Stimulated activated CD8-positive, alpha-beta memory T cell treated with anti-CD3 and anti-CD28 coated beads, Interleukin-7, amount 100 ng/mL, for 4 hours (primary cell): ENCODE measurements around the gene ZNF90.
"Not testable (repeated sequence)": the region's sequence is repeated elsewhere in the genome, so short reads cannot be mapped to it uniquely, and the experiment has no call there.

Experiments used
- DNase-seq, 2 donors: peaks; one replicate each; pipeline ENCODE4 v3.0.0-alpha.2; 2020; ENCODE audit warnings: low read depth in 2 of 2

The ZNF90 gene

GRCh38 chr19:20103091-20103740 is 25.4 kb downstream of the ZNF90 start:
- DNase-seq, result no peak

GRCh38 chr19:20107301-20107700 is 29.5 kb downstream of the ZNF90 start:
- no peak for DNase-seq

DNA sequence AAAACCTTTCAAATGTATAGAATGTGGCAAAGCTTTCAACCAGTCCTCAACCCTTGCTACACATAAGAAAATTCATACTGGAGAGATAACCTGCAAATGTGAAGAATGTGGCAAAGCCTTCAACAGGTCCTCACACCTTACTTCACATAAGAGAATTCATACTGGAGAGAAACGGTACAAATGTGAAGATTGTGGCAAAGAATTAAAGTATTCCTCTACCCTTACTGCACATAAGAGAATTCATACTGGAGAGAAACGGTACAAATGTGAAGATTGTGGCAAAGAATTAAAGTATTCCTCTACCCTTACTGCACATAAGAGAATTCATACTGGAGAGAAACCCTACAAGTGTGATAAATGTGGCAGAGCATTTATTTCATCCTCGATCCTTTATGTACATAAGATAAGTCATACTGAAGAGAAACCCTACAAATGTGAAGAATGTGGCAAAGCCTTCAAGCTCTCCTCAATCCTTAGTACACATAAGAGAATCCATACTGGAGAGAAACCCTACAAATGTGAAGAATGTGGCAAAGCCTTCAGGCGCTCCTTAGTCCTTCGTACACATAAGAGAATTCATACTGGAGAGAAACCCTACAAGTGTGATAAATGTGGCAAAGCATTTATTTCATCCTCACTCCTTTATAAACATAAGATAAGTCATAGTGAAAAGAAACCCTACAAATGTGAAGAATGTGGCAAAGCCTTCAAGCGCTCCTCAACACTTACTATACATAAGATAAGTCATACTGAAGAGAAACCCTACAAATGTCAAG is 40.5 kb downstream of the ZNF90 start:
- not testable (repeated sequence) for DNase-seq

DNA sequence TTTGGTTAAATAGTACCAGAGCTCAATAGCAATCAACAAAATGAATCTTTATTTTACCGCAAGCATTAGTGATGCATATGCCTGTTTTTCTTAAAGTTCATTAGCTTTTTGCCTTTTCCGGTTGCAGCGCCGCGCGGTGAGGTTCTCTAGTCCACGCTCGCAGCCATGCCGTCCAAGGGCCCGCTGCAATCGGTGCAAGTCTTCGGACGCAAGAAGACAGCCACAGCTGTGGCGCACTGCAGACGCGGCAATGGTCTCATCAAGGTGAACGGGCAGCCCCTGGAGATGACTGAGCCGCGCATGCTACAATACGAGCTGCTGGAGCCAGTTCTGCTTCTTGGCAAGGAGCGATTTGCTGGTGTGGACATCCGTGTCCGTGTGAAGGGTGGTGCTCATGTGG is 47.1 kb downstream of the ZNF90 start:
- no peak for DNase-seq

GRCh38 chr19:20132933-20133332 is 55.1 kb downstream of the ZNF90 start:
- not testable (repeated sequence) for DNase-seq

DNA sequence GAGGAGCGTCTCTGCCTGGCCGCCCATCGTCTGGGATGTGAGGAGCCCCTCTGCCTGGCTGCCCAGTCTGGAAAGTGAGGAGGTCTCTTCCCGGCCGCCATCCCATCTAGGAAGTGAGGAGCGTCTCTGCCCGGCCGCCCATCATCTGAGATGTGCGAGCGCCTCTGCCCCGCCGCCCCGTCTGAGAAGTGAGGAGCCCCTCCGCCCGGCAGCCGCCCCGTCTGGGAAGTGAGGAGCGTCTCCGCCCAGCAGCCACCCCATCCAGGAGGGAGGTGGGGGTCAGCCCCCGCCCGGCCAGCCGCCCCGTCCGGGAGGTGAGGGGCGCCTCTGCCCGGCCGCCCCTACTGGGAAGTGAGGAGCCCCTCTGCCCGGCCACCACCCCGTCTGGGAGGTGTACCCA is 59.9 kb downstream of the ZNF90 start:
- not testable (repeated sequence) for DNase-seq

- DNase-seq, result no peak
Observed at GRCh38 chr19:20151617-20152145, 73.9 kb downstream of the ZNF90 start.

DNA sequence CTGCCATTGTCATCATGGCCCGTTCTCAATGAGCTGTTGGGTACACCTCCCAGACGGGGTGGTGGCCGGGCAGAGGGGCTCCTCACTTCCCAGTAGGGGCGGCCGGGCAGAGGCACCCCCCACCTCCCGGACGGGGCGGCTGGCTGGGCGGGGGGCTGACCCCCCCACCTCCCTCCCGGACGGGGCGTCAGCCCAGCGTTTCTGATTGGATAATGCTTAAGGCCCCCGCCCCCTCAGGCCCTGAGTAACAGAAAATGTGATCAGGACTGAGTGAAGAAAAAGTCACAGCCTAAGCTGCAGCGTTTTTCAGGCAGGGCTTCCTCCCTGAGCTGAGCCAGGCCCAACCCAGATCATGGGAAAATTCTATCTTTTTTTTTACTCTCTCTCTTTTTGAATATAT is 74.7 kb downstream of the ZNF90 start:
- DNase-seq, result not testable (repeated sequence)

DNA sequence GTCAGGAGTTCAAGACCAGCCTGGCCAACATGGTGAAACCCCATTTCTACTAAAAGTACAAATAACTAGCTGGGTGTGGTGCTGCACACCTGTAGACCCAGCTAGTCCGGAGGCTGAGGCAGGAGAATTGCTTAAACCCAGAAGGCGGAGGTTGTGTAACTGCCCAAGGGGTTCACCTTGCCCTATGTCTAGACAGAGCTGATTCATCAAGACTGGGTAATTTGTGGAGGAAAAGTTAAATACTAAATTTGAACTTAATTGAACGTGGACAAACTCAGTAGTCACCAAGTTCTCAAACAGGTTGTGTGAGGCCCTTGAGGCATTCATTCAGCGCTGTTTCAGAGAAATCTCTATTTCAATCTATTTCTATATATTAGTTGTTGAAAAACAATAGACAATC is 75.5 kb downstream of the ZNF90 start:
- DNase-seq, result no peak

DNA sequence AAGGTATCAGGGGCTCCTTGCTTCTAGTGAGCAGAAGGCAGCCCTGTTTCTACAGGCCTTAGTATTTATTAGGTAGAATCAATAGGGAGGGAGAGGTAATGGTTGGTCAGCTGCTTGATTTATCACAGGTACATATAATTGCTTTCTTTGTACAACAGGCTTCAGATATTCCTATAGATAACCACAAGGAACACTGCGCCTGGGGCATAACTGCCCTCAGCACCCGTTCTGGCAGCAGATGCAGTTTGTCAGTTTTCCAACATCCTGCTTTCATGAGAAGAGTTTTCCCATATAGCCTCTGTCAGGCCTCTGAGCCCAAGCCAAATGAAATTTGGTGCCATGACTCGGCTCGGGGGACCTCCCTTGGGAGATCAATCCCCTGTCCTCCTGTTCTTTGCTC is 76.8 kb downstream of the ZNF90 start:
- DNase-seq, result no peak

GRCh38 chr19:20162821-20163220 is 85.0 kb downstream of the ZNF90 start:
- no peak for DNase-seq

DNA sequence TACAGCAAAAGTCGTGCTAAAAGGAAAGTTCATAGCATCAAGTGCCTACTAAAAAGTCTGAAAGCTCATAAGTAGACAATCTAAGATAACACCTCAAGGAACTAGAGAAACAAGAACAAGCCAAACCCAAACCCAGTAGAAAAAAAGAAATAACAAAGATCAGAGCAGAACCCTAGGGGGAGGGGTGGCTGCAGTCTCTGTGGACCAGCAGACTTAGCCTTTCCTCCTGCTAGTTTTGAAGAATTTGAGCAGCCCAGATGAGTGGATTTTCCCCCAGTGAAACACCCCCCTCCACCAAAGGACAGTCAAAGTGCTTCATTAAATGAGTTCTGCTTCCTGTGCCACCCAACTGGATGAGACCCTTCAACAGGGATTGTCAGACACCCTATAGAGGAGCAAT is 86.7 kb downstream of the ZNF90 start:
- no peak for DNase-seq

- DNase-seq, result no peak
Observed at GRCh38 chr19:20165971-20166592, 88.3 kb downstream of the ZNF90 start.

GRCh38 chr19:20167020-20167644 is 89.3 kb downstream of the ZNF90 start, which contains the start of gene ZNF486:
Gene ZNF486 (plus strand): TSS chr19:20167214. CDS start chr19:20167331, 117 bp downstream.
- DNase-seq, result peak; percentile 82 to 89

DNA sequence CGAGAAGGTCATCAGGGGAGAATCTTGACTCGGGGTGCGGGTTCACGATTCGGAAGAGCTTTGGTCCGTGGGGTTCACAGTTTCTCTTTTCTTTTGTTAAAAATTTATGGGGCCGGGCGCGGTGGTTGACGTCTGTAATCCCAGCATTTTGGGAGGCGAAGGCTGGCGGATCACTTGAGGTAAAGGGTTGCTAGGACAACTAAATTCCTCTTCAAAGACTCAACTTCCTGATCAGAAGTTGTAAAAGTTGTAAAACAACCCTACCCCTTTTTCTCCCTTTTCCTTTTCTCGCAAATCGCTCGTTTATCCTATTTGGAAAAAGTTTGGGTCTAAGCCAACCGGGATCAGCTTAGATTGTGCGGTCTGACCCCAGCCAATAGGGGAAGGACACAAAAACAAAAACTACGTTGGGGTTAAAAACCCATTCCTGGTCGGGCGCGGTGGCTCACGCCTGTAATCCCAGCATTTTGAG is 89.9 kb downstream of the ZNF90 start:
- DNase-seq, result no peak
